ENCODE data around the gene TCN2. TPM values are rescaled to one million over a fixed set of nuclear protein-coding genes. Genes with fewer than 3 reads are reported as not detected.

Gene TCN2
- total and polyA plus RNA-seq, 2 experiments from 2014 or later, result 4.8 to 5.3 TPM

DNA sequence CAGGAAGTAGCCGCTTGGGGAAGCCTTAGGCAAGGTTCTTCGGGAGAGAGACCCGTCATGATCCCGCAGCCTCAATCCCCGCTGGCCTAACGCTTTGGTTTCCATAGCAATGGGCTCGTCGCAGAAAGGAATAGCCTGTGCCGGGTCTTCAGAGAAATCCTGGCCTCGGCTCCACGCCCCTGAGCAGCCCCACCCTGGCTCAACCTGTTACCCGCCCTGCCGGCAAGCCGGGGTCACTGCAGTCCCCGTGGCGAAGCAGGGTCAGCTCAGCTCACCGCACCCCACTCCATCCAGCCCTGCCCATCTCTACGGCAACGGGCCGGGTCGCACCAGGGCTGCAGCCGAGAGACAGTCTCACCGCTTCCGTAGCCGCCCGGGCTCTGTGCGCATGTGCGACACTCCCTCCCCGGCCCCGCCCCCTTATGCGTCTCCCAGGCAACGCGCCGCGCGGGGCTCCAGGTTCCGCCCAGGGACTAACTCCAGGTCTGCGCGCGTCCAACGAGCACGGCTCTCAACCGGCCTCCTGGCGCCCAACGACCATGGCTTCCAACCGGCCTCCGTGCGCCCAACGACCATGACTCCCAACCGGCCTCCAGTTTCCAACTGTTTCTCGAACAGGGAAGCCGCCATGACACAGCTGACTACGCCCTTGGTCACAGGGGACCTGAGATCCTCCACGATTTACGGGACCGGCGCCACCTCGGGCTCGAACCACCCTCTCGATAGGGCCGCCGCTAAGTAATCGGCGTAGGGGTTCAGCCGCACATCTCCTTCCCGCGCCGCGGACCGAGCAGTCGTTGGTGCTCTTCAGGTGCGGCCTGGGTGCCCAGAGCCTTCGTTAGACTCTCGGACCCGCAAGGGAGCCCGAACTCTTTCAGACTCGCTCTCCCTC lies 60.8 kb downstream of the TCN2 start, which contains the start of gene DUSP18:
Gene DUSP18, minus strand, starts transcription at position 382 of the 892 bp plus-strand sequence. CDS start 3,872 bp downstream, outside the sequence.
- Histone ChIP-seq H3K79me2 (ENCODE audit: insufficient read depth) (peaks cover 5% of the 10 kb centered on the region; the same call in 1 of the 2 replicates), H3K4me1 (ENCODE audit: insufficient read depth) (no peaks in the 10 kb centered on the region), H3K27me3 (replicated peaks; ENCODE audit: insufficient read depth) (no peaks in the 10 kb centered on the region), H2AFZ (peak within 1 kb of the TSS; percentile 93), H3K4me2 (ENCODE audit: unreplicated experiment) (peak within 1 kb of the TSS; percentile 90), H3K9me2 (ENCODE audit: insufficient read depth) (no peaks in the 10 kb centered on the region), H3K9ac (peak within 1 kb of the TSS; percentile 83), H3K9me3 (ENCODE audit: low read depth) (no peaks in the 10 kb centered on the region), H4K20me1 (ENCODE audit: insufficient read depth) (no peaks in the 10 kb centered on the region), H3K27ac (peak within 1 kb of the TSS; percentile 56), H3K36me3 (ENCODE audit: low read depth) (no peaks in the 10 kb centered on the region), H3K4me3 (peak within 1 kb of the TSS; percentile 82), H3F3A (ENCODE audit: insufficient read depth) (no peaks in the 10 kb centered on the region)
- 0 to 1% methylated on average over 65 to 73 of the region's 77 CpGs for WGBS, 2 experiments (ENCODE audit: low coverage in 1 of 2, low lambda C conversion rate in 2 of 2, missing lambda C conversion rate in 2 of 2)
- peak; percentile 96 for DNase-seq
- TF ChIP-seq EZH2phosphoT487 (IDR thresholded peaks at IDR 0.05; ENCODE audit: insufficient read depth, low read depth) (no peak), EZH2 (IDR thresholded peaks at IDR 0.05; ENCODE audit: insufficient read depth, poor library complexity, severe bottlenecking) (no peak)
- in situ Hi-C loops (cut with MboI), result no loop called here

DNA sequence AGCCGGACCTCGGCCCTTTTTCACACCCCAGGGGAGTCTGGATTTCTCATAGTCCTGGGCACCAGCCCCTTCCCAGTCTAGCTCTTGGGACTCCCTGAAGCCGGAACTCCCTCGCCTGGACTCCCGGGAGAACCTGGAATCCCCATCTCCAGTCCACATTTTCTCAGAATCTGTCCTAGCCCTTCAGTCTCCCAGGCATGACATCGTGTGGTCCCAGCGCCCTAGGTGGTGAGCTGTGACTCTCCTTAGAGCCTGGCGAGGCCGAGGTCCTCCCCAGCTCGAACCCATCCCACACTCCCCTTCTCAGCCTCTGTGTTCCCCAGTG lies 61.4 kb downstream of the TCN2 start:
- Histone ChIP-seq H3K9ac (peak overlapping the region; percentile 83), H3K9me2 (ENCODE audit: insufficient read depth) (no peaks in the 10 kb centered on the region), H3K79me2 (ENCODE audit: insufficient read depth) (peaks cover 5% of the 10 kb centered on the region; the same call in 1 of the 2 replicates), H3K27ac (peak overlapping the region; percentile 56), H3F3A (ENCODE audit: insufficient read depth) (no peaks in the 10 kb centered on the region), H3K9me3 (ENCODE audit: low read depth) (no peaks in the 10 kb centered on the region), H2AFZ (peak overlapping the region; percentile 93), H3K4me3 (peak overlapping the region; percentile 82), H3K4me1 (ENCODE audit: insufficient read depth) (no peaks in the 10 kb centered on the region), H3K4me2 (ENCODE audit: unreplicated experiment) (peak overlapping the region; percentile 90), H3K36me3 (ENCODE audit: low read depth) (no peaks in the 10 kb centered on the region), H3K27me3 (replicated peaks; ENCODE audit: insufficient read depth) (no peaks in the 10 kb centered on the region), H4K20me1 (ENCODE audit: insufficient read depth) (no peaks in the 10 kb centered on the region)
- in situ Hi-C loops (cut with MboI), result no loop called here
- 26 to 36% methylated on average over 10 of the region's 10 CpGs for WGBS, 2 experiments (ENCODE audit: low coverage in 1 of 2, low lambda C conversion rate in 2 of 2, missing lambda C conversion rate in 2 of 2)
- DNase-seq, result no peak
- TF ChIP-seq EZH2 (IDR thresholded peaks at IDR 0.05; ENCODE audit: insufficient read depth, poor library complexity, severe bottlenecking), result no peak
- TF ChIP-seq EZH2phosphoT487 (IDR thresholded peaks at IDR 0.05; ENCODE audit: insufficient read depth, low read depth), result no peak

DNA sequence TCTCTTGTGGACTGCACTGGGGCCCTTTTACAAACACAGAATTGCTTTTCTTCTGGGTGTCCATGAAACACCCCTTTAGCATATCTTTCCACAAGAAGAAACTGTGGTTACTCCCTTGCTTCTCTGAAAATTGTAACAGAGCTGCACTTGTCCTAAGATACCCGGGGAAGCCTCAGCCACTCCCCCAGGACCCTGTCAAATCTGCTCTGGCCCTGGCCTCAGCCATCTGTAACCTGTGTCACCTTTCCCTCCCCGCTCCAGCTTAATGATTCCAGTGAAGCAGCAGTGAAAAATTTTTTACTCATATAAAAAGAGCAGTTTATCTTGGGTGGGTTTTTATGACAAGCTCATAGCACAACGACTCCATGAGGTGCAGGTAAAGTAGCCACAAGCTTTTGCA lies 64.1 kb downstream of the TCN2 start:
- in situ Hi-C loops (cut with MboI), result no loop called here
- H3K4me1 ChIP-seq (ENCODE audit: insufficient read depth), result no peaks in the 10 kb centered on the region
- H3K9me3 ChIP-seq (ENCODE audit: low read depth), result no peaks in the 10 kb centered on the region
- no peaks in the 10 kb centered on the region for H3F3A ChIP-seq (ENCODE audit: insufficient read depth)
- no peaks in the 10 kb centered on the region for H3K36me3 ChIP-seq (ENCODE audit: low read depth)
- H3K27me3 ChIP-seq (replicated peaks; ENCODE audit: insufficient read depth), result no peaks in the 10 kb centered on the region
- peaks cover 2% of the 10 kb centered on the region; the same call in 1 of the 2 replicates for H3K79me2 ChIP-seq (ENCODE audit: insufficient read depth)
- no peak overlapping the region for H3K4me3 ChIP-seq
- TF ChIP-seq EZH2 (IDR thresholded peaks at IDR 0.05; ENCODE audit: insufficient read depth, poor library complexity, severe bottlenecking) (no peak), EZH2phosphoT487 (IDR thresholded peaks at IDR 0.05; ENCODE audit: insufficient read depth, low read depth) (no peak)
- no peak overlapping the region for H3K27ac ChIP-seq
- no peak overlapping the region for H2AFZ ChIP-seq
- no peak overlapping the region for H3K4me2 ChIP-seq (ENCODE audit: unreplicated experiment)
- no peaks in the 10 kb centered on the region for H4K20me1 ChIP-seq (ENCODE audit: insufficient read depth)
- H3K9me2 ChIP-seq (ENCODE audit: insufficient read depth), result no peaks in the 10 kb centered on the region
- H3K9ac ChIP-seq, result no peak overlapping the region
- WGBS, 2 experiments (ENCODE audit: low coverage in 1 of 2, low lambda C conversion rate in 2 of 2, missing lambda C conversion rate in 2 of 2), result 90 to 92% methylated on average over 3 of the region's 3 CpGs
- no peak for DNase-seq

DNA sequence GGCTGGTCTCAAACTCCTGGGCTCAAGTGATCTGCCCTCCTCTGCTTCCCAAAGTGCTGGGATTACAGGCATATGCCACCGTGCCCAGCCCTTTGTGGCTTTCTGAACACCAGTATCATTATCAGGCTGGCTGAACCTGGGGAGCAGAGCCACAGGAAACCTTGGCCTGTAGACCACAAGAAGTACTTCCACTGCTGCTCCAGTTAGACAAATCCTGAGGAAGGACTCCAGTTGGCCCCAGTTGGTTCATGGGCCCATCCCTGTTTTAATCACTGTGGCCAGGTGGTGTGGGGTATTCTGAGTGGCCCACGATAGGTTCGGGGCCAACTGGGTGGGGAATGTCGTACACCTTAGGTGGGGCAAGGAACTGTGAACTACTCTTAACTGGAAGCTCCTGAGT lies 66.2 kb downstream of the TCN2 start:
- Histone ChIP-seq H3K36me3 (ENCODE audit: low read depth) (no peaks in the 10 kb centered on the region), H3K4me1 (ENCODE audit: insufficient read depth) (no peaks in the 10 kb centered on the region), H3F3A (ENCODE audit: insufficient read depth) (no peaks in the 10 kb centered on the region), H4K20me1 (ENCODE audit: insufficient read depth) (no peaks in the 10 kb centered on the region), H2AFZ (no peak overlapping the region), H3K27ac (no peak overlapping the region), H3K9ac (no peak overlapping the region), H3K4me2 (ENCODE audit: unreplicated experiment) (no peak overlapping the region), H3K4me3 (no peak overlapping the region), H3K9me2 (ENCODE audit: insufficient read depth) (no peaks in the 10 kb centered on the region), H3K9me3 (ENCODE audit: low read depth) (no peaks in the 10 kb centered on the region), H3K27me3 (replicated peaks; ENCODE audit: insufficient read depth) (no peaks in the 10 kb centered on the region), H3K79me2 (ENCODE audit: insufficient read depth) (no peaks in the 10 kb centered on the region)
- in situ Hi-C loops (cut with MboI), result no loop called here
- TF ChIP-seq EZH2 (IDR thresholded peaks at IDR 0.05; ENCODE audit: insufficient read depth, poor library complexity, severe bottlenecking) (no peak), EZH2phosphoT487 (IDR thresholded peaks at IDR 0.05; ENCODE audit: insufficient read depth, low read depth) (no peak)
- DNase-seq, result no peak
- 68 to 79% methylated on average over 4 of the region's 4 CpGs for WGBS, 2 experiments (ENCODE audit: low coverage in 1 of 2, low lambda C conversion rate in 2 of 2, missing lambda C conversion rate in 2 of 2)

Measured in GM23248 (cell line).